ENCODE measurements around the gene ZHX3. TPM values are rescaled to one million over a fixed set of nuclear protein-coding genes. Genes with fewer than 3 reads are reported as not detected.

ZHX3 gene
- polyA plus RNA-seq, 3 donors, result 0.58 to 3.2 (median 1.1) TPM

- Histone ChIP-seq H3K4me2 (replicated peaks; ENCODE audit: extremely low read depth, low read length, poor library complexity, severe bottlenecking) (no peak overlapping the region), H3K4me3 (replicated peaks in 1 of 3; ENCODE audit: low read depth in 2 of 3, low read length in 3 of 3) (no peak overlapping the region), H3K9me3 (replicated peaks in 1 of 2; ENCODE audit: control insufficient read depth in 1 of 2, insufficient read depth in 1 of 2, low read length in 2 of 2) (no peaks in the 10 kb centered on the region), H3K79me2 (ENCODE audit: insufficient read depth, low read length) (no peaks in the 10 kb centered on the region), H3K9ac (ENCODE audit: insufficient read depth, low read length, poor library complexity, severe bottlenecking) (no peak overlapping the region), H3K27me3 (ENCODE audit: control insufficient read depth in 2 of 2, insufficient read depth in 2 of 2, low read length in 2 of 2) (no peaks in the 10 kb centered on the region), H3K27ac (ENCODE audit: low read depth in 1 of 2, low read length in 2 of 2) (no peak overlapping the region), H2AFZ (ENCODE audit: insufficient read depth, low read depth, low read length, poor library complexity, severe bottlenecking) (no peak overlapping the region), H4K20me1 (ENCODE audit: insufficient read depth, low read length) (no peaks in the 10 kb centered on the region), H3K4me1 (ENCODE audit: control insufficient read depth in 1 of 2, insufficient read depth in 2 of 2, low read length in 2 of 2) (peaks cover 14 to 16% of the 10 kb centered on the region in 2 donors), H3K36me3 (replicated peaks in 1 of 2; ENCODE audit: control insufficient read depth in 1 of 2, insufficient read depth in 2 of 2, low read length in 2 of 2) (no peaks in the 10 kb centered on the region)
- WGBS (ENCODE audit: insufficient coverage), result 21% methylated on average over 2 of the region's 2 CpGs
- Mint-ChIP-seq H3K27me3 (ENCODE audit: low read depth in 3 of 3) (no peaks in the 10 kb centered on the region), H3K4me1 (peaks cover 23% of the 10 kb centered on the region), H3K27ac (peak overlapping the region in 2 of 7 donors; percentile 28 to 39), H3K4me3 (no peak overlapping the region), H3K36me3 (peaks cover 3 to 5% of the 10 kb centered on the region in 2 donors), H3K9me3 (peaks cover 0 to 2% (median 0%) of the 10 kb centered on the region in 7 donors)
- intact Hi-C loops (cut with micrococcal nuclease), result loop anchor here in 1 of 2 donors (10.0 kb wide), 1 partner anchor 345 kb away; no protein-coding TSS in a partner anchor
- DNase-seq, result no peak
- TF ChIP-seq CTCF (IDR thresholded peaks at IDR 0.05), result no peak
Observed at GRCh38 chr20:41309817-41310216, 7.7 kb downstream of the ZHX3 start.

- H3K27me3 Mint-ChIP-seq (ENCODE audit: low read depth in 3 of 3), result no peaks in the 10 kb centered on the region
- peak overlapping the region; percentile 53 for H2AFZ ChIP-seq (ENCODE audit: insufficient read depth, low read depth, low read length, poor library complexity, severe bottlenecking)
- TF ChIP-seq CTCF (IDR thresholded peaks at IDR 0.05), result no peak
- H3K79me2 ChIP-seq (ENCODE audit: insufficient read depth, low read length), result no peaks in the 10 kb centered on the region
- H3K4me3 Mint-ChIP-seq, result no peak overlapping the region
- peaks cover 0 to 2% (median 0%) of the 10 kb centered on the region in 7 donors for H3K9me3 Mint-ChIP-seq
- no peak overlapping the region for H3K9ac ChIP-seq (ENCODE audit: insufficient read depth, low read length, poor library complexity, severe bottlenecking)
- no peaks in the 10 kb centered on the region for H3K36me3 ChIP-seq (replicated peaks in 1 of 2; ENCODE audit: control insufficient read depth in 1 of 2, insufficient read depth in 2 of 2, low read length in 2 of 2)
- H3K4me1 ChIP-seq (ENCODE audit: control insufficient read depth in 1 of 2, insufficient read depth in 2 of 2, low read length in 2 of 2), result peaks cover 18 to 21% of the 10 kb centered on the region in 2 donors
- intact Hi-C loops (cut with micrococcal nuclease), result no loop called here
- WGBS (ENCODE audit: insufficient coverage), result no CpG with 5 or more reads among the region's 3 CpGs
- no peaks in the 10 kb centered on the region for H4K20me1 ChIP-seq (ENCODE audit: insufficient read depth, low read length)
- peak overlapping the region in 1 of 2 donors; percentile 30 for H3K27ac ChIP-seq (ENCODE audit: low read depth in 1 of 2, low read length in 2 of 2)
- H3K27me3 ChIP-seq (ENCODE audit: control insufficient read depth in 2 of 2, insufficient read depth in 2 of 2, low read length in 2 of 2), result no peaks in the 10 kb centered on the region
- H3K4me3 ChIP-seq (replicated peaks in 1 of 3; ENCODE audit: low read depth in 2 of 3, low read length in 3 of 3), result no peak overlapping the region
- H3K9me3 ChIP-seq (replicated peaks in 1 of 2; ENCODE audit: control insufficient read depth in 1 of 2, insufficient read depth in 1 of 2, low read length in 2 of 2), result no peaks in the 10 kb centered on the region
- peaks cover 23% of the 10 kb centered on the region for H3K4me1 Mint-ChIP-seq
- H3K27ac Mint-ChIP-seq, result peak overlapping the region in 3 of 7 donors; percentile 51 to 79 (median 79)
- H3K4me2 ChIP-seq (replicated peaks; ENCODE audit: extremely low read depth, low read length, poor library complexity, severe bottlenecking), result no peak overlapping the region
- DNase-seq, result peak in 1 of 3 donors; percentile 30
- peaks cover 3 to 5% of the 10 kb centered on the region in 2 donors for H3K36me3 Mint-ChIP-seq
Observed at GRCh38 chr20:41308726-41309413, 8.7 kb downstream of the ZHX3 start.

Measured in CD14-positive monocyte (primary cell).